ENCODE measurements around the gene C12orf56.

Gene C12orf56

GRCh38 chr12:64390275-64390851 is at the start of gene C12orf56:
Gene C12orf56, minus strand, starts transcription at chr12:64390758. Its CDS starts 193 bp downstream, at chr12:64390565.
- DNase-seq (ENCODE audit: low spot score): no peak

GRCh38 chr12:64440100-64440499 is 49.5 kb upstream of the C12orf56 start:
- no peak for DNase-seq (ENCODE audit: low spot score)

GRCh38 chr12:64433915-64434314 is 43.4 kb upstream of the C12orf56 start:
- DNase-seq (ENCODE audit: low spot score): no peak

- DNase-seq (ENCODE audit: low spot score): no peak
These were observed 41.2 kb upstream of the C12orf56 start for GRCh38 chr12:64431791-64432190.

GRCh38 chr12:64430886-64431285 is 40.3 kb upstream of the C12orf56 start:
- DNase-seq (ENCODE audit: low spot score): no peak

GRCh38 chr12:64428956-64429355 is 38.4 kb upstream of the C12orf56 start:
- no peak for DNase-seq (ENCODE audit: low spot score)

- DNase-seq (ENCODE audit: low spot score): no peak
These were observed 37.4 kb upstream of the C12orf56 start for GRCh38 chr12:64427988-64428387.

- DNase-seq (ENCODE audit: low spot score): no peak
These were observed 29.1 kb upstream of the C12orf56 start for GRCh38 chr12:64419696-64420095.

- DNase-seq (ENCODE audit: low spot score): no peak
These were observed 27.7 kb upstream of the C12orf56 start for GRCh38 chr12:64418209-64418608.

- no peak for DNase-seq (ENCODE audit: low spot score)
These were observed 23.3 kb upstream of the C12orf56 start for GRCh38 chr12:64413884-64414283.

GRCh38 chr12:64412459-64412858 is 21.9 kb upstream of the C12orf56 start:
- DNase-seq (ENCODE audit: low spot score): no peak

- no peak for DNase-seq (ENCODE audit: low spot score)
These were observed 20.9 kb upstream of the C12orf56 start for GRCh38 chr12:64411427-64411826.

- no peak for DNase-seq (ENCODE audit: low spot score)
These were observed 17.0 kb upstream of the C12orf56 start for GRCh38 chr12:64407342-64408223.

- peak; percentile 28 for DNase-seq (ENCODE audit: low spot score)
These were observed 14.1 kb upstream of the C12orf56 start for GRCh38 chr12:64404470-64405256.

- DNase-seq (ENCODE audit: low spot score): peak; percentile 95
These were observed 13.3 kb upstream of the C12orf56 start, which contains the start of gene XPOT for GRCh38 chr12:64403707-64404469. Gene XPOT, plus strand, starts transcription at chr12:64404392. Its CDS starts 5,644 bp downstream, at chr12:64410036.

- no peak for DNase-seq (ENCODE audit: low spot score)
These were observed 11.6 kb upstream of the C12orf56 start for GRCh38 chr12:64402181-64402580.

- DNase-seq (ENCODE audit: low spot score): no peak
These were observed 9.5 kb upstream of the C12orf56 start for GRCh38 chr12:64400041-64400440.

- DNase-seq (ENCODE audit: low spot score): no peak
These were observed 5.2 kb upstream of the C12orf56 start for GRCh38 chr12:64395739-64396138.

GRCh38 chr12:64392221-64392620 is 1.7 kb upstream of the C12orf56 start:
- DNase-seq (ENCODE audit: low spot score): peak; percentile 27

- no peak for DNase-seq (ENCODE audit: low spot score)
These were observed 1.4 kb downstream of the C12orf56 start for GRCh38 chr12:64389154-64389553.

- DNase-seq (ENCODE audit: low spot score): no peak
These were observed 3.3 kb downstream of the C12orf56 start for GRCh38 chr12:64387197-64387816.
